Measurements from ENCODE around the gene USP48. TPM values are rescaled to one million over a fixed set of nuclear protein-coding genes. Genes with fewer than 3 reads are reported as not detected.

Gene USP48
- polyA plus RNA-seq, 2 of the 4 experiments (the other 2 are of a cell fraction), result 22.8 to 27.4 TPM

GRCh38 chr1:21750841-21751240, 32.1 kb downstream of the USP48 start:
- FAIRE-seq (no peak), ATAC-seq (no peak), DNase-seq (ENCODE audit: low read depth in 1 of 2, low spot score in 1 of 2) (no peak)
- 50% methylated on average over 2 of the region's 2 CpGs for WGBS (ENCODE audit: missing lambda C conversion rate)
- Histone ChIP-seq H3K4me3 (no peak overlapping the region), H3K4me2 (no peak overlapping the region), H3K4me1 (no peaks in the 10 kb centered on the region), H3K27ac (no peak overlapping the region), H3K9me3 (no peaks in the 10 kb centered on the region)
- ChIA-PET CTCF (interaction anchor here (0.6 to 1.3 kb wide), 2 partner anchors 11 to 1966 kb away, joined by 4 to 5 read pairs; no protein-coding TSS in a partner anchor), POLR2A (no interaction called here)
- TF ChIP-seq EHMT2 (IDR thresholded peaks at IDR 0.05; ENCODE audit: low read depth) (no peak), MAFK (IDR thresholded peaks at IDR 0.05; ENCODE audit: partially characterized antibody) (no peak), FOSB (CRISPR knock-in tag; IDR thresholded peaks at IDR 0.05) (no peak), CTCF (IDR thresholded peaks at IDR 0.05) (no peak), CHD2 (IDR thresholded peaks at IDR 0.05; ENCODE audit: low read length, partially characterized antibody) (no peak), HOXA7 (CRISPR knock-in tag; IDR thresholded peaks at IDR 0.05) (no peak), RAD21 (conservative IDR thresholded peaks at IDR 0.05 in 1 of 2, IDR thresholded peaks at IDR 0.05 in 1 of 2) (no peak), RNF2 (IDR thresholded peaks at IDR 0.05; ENCODE audit: borderline replicate concordance, low read depth) (no peak), FOSL2 (IDR thresholded peaks at IDR 0.05) (no peak), FOSL2 (CRISPR knock-in tag; IDR thresholded peaks at IDR 0.05) (no peak)
- TF ChIP-seq, protein P1, sequence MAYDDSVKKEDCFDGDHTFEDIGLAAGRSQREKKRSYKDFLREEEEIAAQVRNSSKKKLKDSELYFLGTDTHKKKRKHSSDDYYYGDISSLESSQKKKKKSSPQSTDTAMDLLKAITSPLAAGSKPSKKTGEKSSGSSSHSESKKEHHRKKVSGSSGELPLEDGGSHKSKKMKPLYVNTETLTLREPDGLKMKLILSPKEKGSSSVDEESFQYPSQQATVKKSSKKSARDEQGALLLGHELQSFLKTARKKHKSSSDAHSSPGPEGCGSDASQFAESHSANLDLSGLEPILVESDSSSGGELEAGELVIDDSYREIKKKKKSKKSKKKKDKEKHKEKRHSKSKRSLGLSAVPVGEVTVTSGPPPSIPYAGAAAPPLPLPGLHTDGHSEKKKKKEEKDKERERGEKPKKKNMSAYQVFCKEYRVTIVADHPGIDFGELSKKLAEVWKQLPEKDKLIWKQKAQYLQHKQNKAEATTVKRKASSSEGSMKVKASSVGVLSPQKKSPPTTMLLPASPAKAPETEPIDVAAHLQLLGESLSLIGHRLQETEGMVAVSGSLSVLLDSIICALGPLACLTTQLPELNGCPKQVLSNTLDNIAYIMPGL (CRISPR knock-in tag; IDR thresholded peaks at IDR 0.05; ENCODE audit: borderline replicate concordance), result no peak

DNA sequence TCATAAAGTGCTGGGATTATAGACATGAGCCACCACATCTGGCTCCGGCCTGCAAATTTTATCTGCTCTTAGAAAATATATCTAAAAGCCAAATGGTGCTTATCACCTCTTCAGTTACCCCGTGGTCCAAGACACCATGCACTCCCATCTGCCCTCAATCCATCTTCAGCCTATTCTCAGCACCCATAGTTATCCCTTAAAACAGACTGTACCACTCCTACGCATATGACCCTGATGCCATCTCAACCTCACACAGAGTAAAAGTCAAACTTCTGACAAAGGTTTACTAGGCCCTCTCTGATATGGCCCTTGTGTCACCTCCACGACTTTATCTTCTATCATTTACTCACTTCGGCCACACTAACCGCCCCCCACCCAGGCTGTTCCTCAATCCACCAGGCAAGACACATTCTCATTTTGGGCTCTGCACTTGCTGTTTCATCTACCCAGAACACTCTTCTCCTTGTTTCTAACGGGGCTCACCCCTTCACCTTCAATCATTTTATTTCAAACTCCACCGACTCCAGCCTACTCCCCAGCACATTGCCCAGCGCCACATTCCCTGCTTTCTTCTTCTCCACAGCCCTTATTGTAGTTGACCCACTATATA, 33.0 kb downstream of the USP48 start:
- Histone ChIP-seq H3K4me3 (no peak overlapping the region), H3K4me1 (no peaks in the 10 kb centered on the region), H3K4me2 (no peak overlapping the region), H3K9me3 (no peaks in the 10 kb centered on the region), H3K27ac (no peak overlapping the region)
- 78% methylated on average over 9 of the region's 9 CpGs for WGBS (ENCODE audit: missing lambda C conversion rate)
- DNase-seq (ENCODE audit: low read depth in 1 of 2, low spot score in 1 of 2), result no peak
- TF ChIP-seq MAFK (IDR thresholded peaks at IDR 0.05; ENCODE audit: partially characterized antibody) (no peak), TFCP2L1 (CRISPR knock-in tag; IDR thresholded peaks at IDR 0.05) (no peak), CTCF (IDR thresholded peaks at IDR 0.05) (no peak), ZFP36 (IDR thresholded peaks at IDR 0.05; ENCODE audit: borderline replicate concordance, partially characterized antibody) (no peak), CBX8 (IDR thresholded peaks at IDR 0.05) (no peak), MAZ (IDR thresholded peaks at IDR 0.05; ENCODE audit: borderline replicate concordance, low read depth, low read length) (no peak), FOSL2 (IDR thresholded peaks at IDR 0.05) (no peak), FOSL2 (CRISPR knock-in tag; IDR thresholded peaks at IDR 0.05) (no peak), ESRRA (IDR thresholded peaks at IDR 0.05; ENCODE audit: borderline replicate concordance, low read length) (no peak), SREBF2 (IDR thresholded peaks at IDR 0.05) (no peak), SMC3 (IDR thresholded peaks at IDR 0.05) (no peak), CHD4 (IDR thresholded peaks at IDR 0.05; ENCODE audit: borderline replicate concordance) (no peak), TP53 (CRISPR knock-in tag; IDR thresholded peaks at IDR 0.05) (no peak), GATA3 (IDR thresholded peaks at IDR 0.05; ENCODE audit: borderline replicate concordance) (no peak), FOXS1 (CRISPR knock-in tag; IDR thresholded peaks at IDR 0.05) (no peak), ELK1 (IDR thresholded peaks at IDR 0.05; ENCODE audit: low read depth, low read length) (no peak)
- TF ChIP-seq, protein P2, sequence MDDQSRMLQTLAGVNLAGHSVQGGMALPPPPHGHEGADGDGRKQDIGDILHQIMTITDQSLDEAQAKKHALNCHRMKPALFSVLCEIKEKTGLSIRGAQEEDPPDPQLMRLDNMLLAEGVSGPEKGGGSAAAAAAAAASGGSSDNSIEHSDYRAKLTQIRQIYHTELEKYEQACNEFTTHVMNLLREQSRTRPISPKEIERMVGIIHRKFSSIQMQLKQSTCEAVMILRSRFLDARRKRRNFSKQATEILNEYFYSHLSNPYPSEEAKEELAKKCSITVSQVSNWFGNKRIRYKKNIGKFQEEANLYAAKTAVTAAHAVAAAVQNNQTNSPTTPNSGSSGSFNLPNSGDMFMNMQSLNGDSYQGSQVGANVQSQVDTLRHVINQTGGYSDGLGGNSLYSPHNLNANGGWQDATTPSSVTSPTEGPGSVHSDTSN (IDR thresholded peaks at IDR 0.05), result no peak
- TF ChIP-seq, protein P3, sequence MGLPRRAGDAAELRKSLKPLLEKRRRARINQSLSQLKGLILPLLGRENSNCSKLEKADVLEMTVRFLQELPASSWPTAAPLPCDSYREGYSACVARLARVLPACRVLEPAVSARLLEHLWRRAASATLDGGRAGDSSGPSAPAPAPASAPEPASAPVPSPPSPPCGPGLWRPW (IDR thresholded peaks at IDR 0.05), result no peak
- TF ChIP-seq, protein P4, sequence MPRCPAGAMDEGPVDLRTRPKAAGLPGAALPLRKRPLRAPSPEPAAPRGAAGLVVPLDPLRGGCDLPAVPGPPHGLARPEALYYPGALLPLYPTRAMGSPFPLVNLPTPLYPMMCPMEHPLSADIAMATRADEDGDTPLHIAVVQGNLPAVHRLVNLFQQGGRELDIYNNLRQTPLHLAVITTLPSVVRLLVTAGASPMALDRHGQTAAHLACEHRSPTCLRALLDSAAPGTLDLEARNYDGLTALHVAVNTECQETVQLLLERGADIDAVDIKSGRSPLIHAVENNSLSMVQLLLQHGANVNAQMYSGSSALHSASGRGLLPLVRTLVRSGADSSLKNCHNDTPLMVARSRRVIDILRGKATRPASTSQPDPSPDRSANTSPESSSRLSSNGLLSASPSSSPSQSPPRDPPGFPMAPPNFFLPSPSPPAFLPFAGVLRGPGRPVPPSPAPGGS (IDR thresholded peaks at IDR 0.05), result no peak
- POLR2A ChIA-PET, result no interaction called here
- FAIRE-seq, result no peak
- no peak for ATAC-seq
- CTCF ChIA-PET, result no interaction called here
